GM12892 (cell line): ENCODE data around the gene ASTN2.

ENCODE experiments used
- POLR2A ChIP-seq: IDR thresholded peaks from 2 replicates; pipeline ENCODE4 v1.6.1; 2011; ENCODE audit warnings: low read depth, low read length, control low read depth
- TAF1 ChIP-seq: IDR thresholded peaks from 2 replicates; pipeline ENCODE4 v1.6.1; 2011; ENCODE audit warnings: low read depth, mild to moderate bottlenecking, control low read depth, low read length, borderline replicate concordance

DNA sequence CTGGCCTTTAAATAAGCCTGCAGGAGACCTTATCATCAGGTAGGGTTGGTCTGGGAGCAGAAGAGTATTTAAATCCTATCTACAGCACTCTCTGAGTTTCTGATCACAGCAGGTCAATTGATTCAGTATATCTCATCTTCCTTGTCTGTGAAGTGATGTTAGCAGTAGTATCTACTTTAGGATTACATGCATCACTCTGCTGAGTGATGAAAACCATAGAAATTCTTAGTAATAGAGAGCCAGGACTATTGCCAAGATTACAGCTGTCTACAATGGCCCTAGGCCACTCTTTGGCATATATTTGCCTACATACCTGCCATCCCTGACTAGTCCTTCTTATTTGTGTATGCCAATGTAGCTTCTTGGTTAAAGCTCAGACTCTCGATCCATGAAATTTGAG is 183.8 kb downstream of the ASTN2 start:
- TF ChIP-seq TAF1 (no peak), POLR2A (no peak)
